ENCODE measurements around the gene POLR1E. TPM values are rescaled to one million over a fixed set of nuclear protein-coding genes. Genes with fewer than 3 reads are reported as not detected.

POLR1E gene
- total RNA-seq, 6 experiments from 2014 or later: 11.7 to 18.1 (median 14.4) TPM

GRCh38 chr9:37445832-37446231 lies 39.9 kb upstream of the POLR1E start:
- 60% methylated on average over 3 of the region's 6 CpGs for WGBS (ENCODE audit: insufficient coverage, low coverage, low lambda C conversion rate, missing lambda C conversion rate)
- H3K9me3 ChIP-seq: no peaks in the 10 kb centered on the region
- H3K27me3 ChIP-seq: no peaks in the 10 kb centered on the region
- peaks cover 0 to 57% (median 23%) of the 10 kb centered on the region in 4 donors for H3K4me1 ChIP-seq
- TF ChIP-seq POLR2A (IDR thresholded peaks at IDR 0.05) (no peak), CTCF (IDR thresholded peaks at IDR 0.05) (no peak)
- ATAC-seq (peak; percentile 33 to 67 (median 62)), DNase-seq (no peak)
- H3K36me3 ChIP-seq: peaks cover 0 to 12% (median 4%) of the 10 kb centered on the region in 4 donors
- intact Hi-C loops (cut with DNase I): no loop called here
- H3K4me3 ChIP-seq: no peak overlapping the region
- H3K27ac ChIP-seq: peak overlapping the region in 2 of 3 donors; percentile 50 to 55

GRCh38 chr9:37446401-37446800 lies 39.3 kb upstream of the POLR1E start:
- H3K27ac ChIP-seq: peak overlapping the region in 1 of 3 donors; percentile 48
- no peak overlapping the region for H3K4me3 ChIP-seq
- no peak for ATAC-seq
- peaks cover 0 to 12% (median 4%) of the 10 kb centered on the region in 4 donors for H3K36me3 ChIP-seq
- peaks cover 0 to 57% (median 23%) of the 10 kb centered on the region in 4 donors for H3K4me1 ChIP-seq
- intact Hi-C loops (cut with DNase I): no loop called here
- H3K9me3 ChIP-seq: no peaks in the 10 kb centered on the region
- peak in 1 of 3 donors; percentile 5 for DNase-seq
- 71% methylated on average over 4 of the region's 4 CpGs for WGBS (ENCODE audit: insufficient coverage, low coverage, low lambda C conversion rate, missing lambda C conversion rate)
- no peaks in the 10 kb centered on the region for H3K27me3 ChIP-seq
- TF ChIP-seq POLR2A (IDR thresholded peaks at IDR 0.05) (no peak), CTCF (IDR thresholded peaks at IDR 0.05) (no peak)

GRCh38 chr9:37447111-37447510 lies 38.6 kb upstream of the POLR1E start:
- H3K36me3 ChIP-seq: peaks cover 0 to 4% (median 0%) of the 10 kb centered on the region in 4 donors
- peaks cover 0 to 52% (median 25%) of the 10 kb centered on the region in 4 donors for H3K4me1 ChIP-seq
- H3K4me3 ChIP-seq: no peak overlapping the region
- no peak for TF ChIP-seq CTCF (IDR thresholded peaks at IDR 0.05)
- TF ChIP-seq POLR2A (IDR thresholded peaks at IDR 0.05): no peak
- no peaks in the 10 kb centered on the region for H3K9me3 ChIP-seq
- no peaks in the 10 kb centered on the region for H3K27me3 ChIP-seq
- DNase-seq (peak in 1 of 3 donors; percentile 8), ATAC-seq (no peak)
- intact Hi-C loops (cut with DNase I): no loop called here
- no peak overlapping the region for H3K27ac ChIP-seq

GRCh38 chr9:37449862-37450632 lies 35.7 kb upstream of the POLR1E start:
- peaks cover 0 to 45% (median 21%) of the 10 kb centered on the region in 4 donors for H3K4me1 ChIP-seq
- 83% methylated on average over 11 of the region's 12 CpGs for WGBS (ENCODE audit: insufficient coverage, low coverage, low lambda C conversion rate, missing lambda C conversion rate)
- H3K27me3 ChIP-seq: no peaks in the 10 kb centered on the region
- no peak overlapping the region for H3K4me3 ChIP-seq
- no peak overlapping the region for H3K27ac ChIP-seq
- DNase-seq: peak in 1 of 3 donors; percentile 14
- ATAC-seq: no peak
- TF ChIP-seq CTCF (IDR thresholded peaks at IDR 0.05) (no peak), POLR2A (IDR thresholded peaks at IDR 0.05) (no peak)
- no peaks in the 10 kb centered on the region for H3K36me3 ChIP-seq
- no peaks in the 10 kb centered on the region for H3K9me3 ChIP-seq
- intact Hi-C loops (cut with DNase I): no loop called here
